AG04450 (cell line): ENCODE measurements around the gene RARB. TPM values are rescaled to one million over a fixed set of nuclear protein-coding genes. Genes with fewer than 3 reads are reported as not detected.

Source experiments
- CTCF ChIA-PET: fragments of 300-600, 350-600 bp; formaldehyde crosslinking; extraction: SDS; loops from one replicate; lab custom pipeline; 2022; ENCODE audit warnings: antibody characterized with exemption, inconsistent platforms; lab: Charles Lee
- POLR2A ChIA-PET: fragments of 350-600 bp; formaldehyde crosslinking; extraction: SDS; loops from one replicate; lab custom pipeline; 2021; ENCODE audit warnings: antibody characterized with exemption, inconsistent platforms; lab: Yijun Ruan, JAX
- DNase-seq: peaks from one replicate; pipeline ENCODE4 v3.0.0-alpha.2; 2011; ENCODE audit warnings: low read depth, low spot score
- H3K27ac ChIP-seq: one replicate; pipeline ENCODE4 v1.5.1; 2012; ENCODE audit warnings: low read depth, low read length, control low read depth
- H3K27me3 ChIP-seq: one replicate; pipeline ENCODE4 v1.6.0; 2012; ENCODE audit warnings: low read length; ENCODE audit not compliant: control insufficient read depth, insufficient read depth
- H3K4me3 ChIP-seq: 2 replicates; pipeline ENCODE4 v1.5.1; 2011; ENCODE audit warnings: mild to moderate bottlenecking, low read depth, low read length, control low read depth
- H3K9me3 ChIP-seq: 2 replicates; pipeline ENCODE4 v1.5.1; 2012; ENCODE audit warnings: low read length; ENCODE audit not compliant: control insufficient read depth, insufficient read depth
- polyA plus RNA-seq: library from polyadenylated mRNA; depleted of rRNA; stranded (reverse); fragments of >200 nt; gene quantifications from 2 replicates; pipeline ENCODE4 v1.2.3, GENCODE V29; 2011
- TF ChIP-seq, protein P1 (sequence below): IDR thresholded peaks from 2 replicates; pipeline ENCODE4 v1.5.1; 2011; ENCODE audit warnings: low read depth, low read length, control low read depth, inconsistent platforms

RARB gene
- polyA plus RNA-seq, 1 experiment, result 0.51 TPM

DNA sequence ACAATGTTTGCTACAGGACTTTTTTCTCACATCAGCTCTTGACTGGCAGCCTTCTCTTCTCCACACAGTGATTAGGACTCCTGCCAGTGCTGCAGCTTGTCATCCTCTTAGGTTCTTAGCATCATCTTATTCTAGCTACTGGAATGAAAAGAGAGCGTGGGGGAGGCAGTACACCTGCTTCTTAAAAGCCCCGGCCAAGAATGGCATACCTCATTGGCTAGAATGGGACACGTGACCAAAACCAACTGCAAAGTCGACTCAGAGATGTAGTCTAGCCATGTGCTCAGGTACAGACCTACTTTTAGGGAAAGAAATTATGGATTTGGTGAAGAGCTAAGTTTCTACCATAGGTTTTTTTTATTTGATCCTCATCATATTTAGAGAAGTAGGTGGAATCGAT lies 44.1 kb downstream of the RARB start:
- H3K4me3 ChIP-seq, result no peak overlapping the region
- CTCF ChIA-PET, result interaction anchor here (1.3 kb wide), 1 partner anchor 122 kb away, joined by 5 read pairs; no protein-coding TSS in a partner anchor
- H3K27ac ChIP-seq, result no peak overlapping the region
- no peaks in the 10 kb centered on the region for H3K9me3 ChIP-seq
- no peaks in the 10 kb centered on the region for H3K27me3 ChIP-seq
- TF ChIP-seq, protein P1, sequence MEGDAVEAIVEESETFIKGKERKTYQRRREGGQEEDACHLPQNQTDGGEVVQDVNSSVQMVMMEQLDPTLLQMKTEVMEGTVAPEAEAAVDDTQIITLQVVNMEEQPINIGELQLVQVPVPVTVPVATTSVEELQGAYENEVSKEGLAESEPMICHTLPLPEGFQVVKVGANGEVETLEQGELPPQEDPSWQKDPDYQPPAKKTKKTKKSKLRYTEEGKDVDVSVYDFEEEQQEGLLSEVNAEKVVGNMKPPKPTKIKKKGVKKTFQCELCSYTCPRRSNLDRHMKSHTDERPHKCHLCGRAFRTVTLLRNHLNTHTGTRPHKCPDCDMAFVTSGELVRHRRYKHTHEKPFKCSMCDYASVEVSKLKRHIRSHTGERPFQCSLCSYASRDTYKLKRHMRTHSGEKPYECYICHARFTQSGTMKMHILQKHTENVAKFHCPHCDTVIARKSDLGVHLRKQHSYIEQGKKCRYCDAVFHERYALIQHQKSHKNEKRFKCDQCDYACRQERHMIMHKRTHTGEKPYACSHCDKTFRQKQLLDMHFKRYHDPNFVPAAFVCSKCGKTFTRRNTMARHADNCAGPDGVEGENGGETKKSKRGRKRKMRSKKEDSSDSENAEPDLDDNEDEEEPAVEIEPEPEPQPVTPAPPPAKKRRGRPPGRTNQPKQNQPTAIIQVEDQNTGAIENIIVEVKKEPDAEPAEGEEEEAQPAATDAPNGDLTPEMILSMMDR, result no peak
- POLR2A ChIA-PET, result interaction anchor here (0.7 kb wide), 1 partner anchor 18 kb away, joined by 3 read pairs; no protein-coding TSS in a partner anchor
- no peak for DNase-seq

DNA sequence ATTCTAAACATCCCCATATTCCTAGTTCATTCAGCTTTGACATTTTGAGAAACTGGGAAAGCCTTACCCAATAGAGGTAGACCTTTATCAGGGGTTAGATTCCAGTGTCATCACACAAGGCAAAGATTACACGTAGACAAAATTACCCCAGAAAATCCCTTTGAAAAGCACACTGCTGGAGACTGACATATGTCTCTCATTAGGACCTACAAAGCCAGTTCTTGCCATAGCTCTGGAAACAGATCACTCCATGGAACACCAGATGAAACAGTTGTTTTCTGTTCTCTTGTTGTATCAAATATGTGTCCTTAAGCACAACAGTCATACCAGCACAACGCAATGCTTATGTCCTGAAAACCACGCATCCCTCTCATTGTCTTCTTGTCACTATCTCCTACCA lies 44.7 kb downstream of the RARB start:
- no peaks in the 10 kb centered on the region for H3K27me3 ChIP-seq
- ChIA-PET CTCF (interaction anchor here (1.3 kb wide), 1 partner anchor 121 kb away, joined by 5 read pairs; no protein-coding TSS in a partner anchor), POLR2A (no interaction called here)
- no peak overlapping the region for H3K27ac ChIP-seq
- no peak overlapping the region for H3K4me3 ChIP-seq
- TF ChIP-seq, protein P1, result no peak
- no peaks in the 10 kb centered on the region for H3K9me3 ChIP-seq
- DNase-seq, result no peak

DNA sequence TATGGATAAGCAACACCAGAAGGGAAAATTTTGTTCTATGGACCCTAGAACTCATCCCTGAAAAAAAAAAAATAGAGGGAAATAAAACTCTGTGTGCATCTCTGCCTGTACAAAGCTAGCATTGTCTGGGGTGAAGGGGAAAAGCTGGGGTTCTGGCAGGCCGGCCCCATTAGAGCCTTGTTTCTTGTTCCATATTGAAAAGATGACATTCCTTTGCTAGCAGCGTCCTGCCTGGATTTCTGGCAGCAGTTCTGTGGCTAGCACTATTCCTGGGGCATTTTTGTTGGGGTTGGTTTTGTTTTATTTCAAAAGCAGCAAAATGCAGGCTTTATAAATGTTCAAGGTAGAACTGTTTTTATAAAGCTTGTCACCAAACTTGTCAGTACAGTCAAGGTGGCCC lies 45.2 kb downstream of the RARB start:
- ChIA-PET POLR2A (no interaction called here), CTCF (no interaction called here)
- Histone ChIP-seq H3K27ac (no peak overlapping the region), H3K9me3 (no peaks in the 10 kb centered on the region), H3K27me3 (no peaks in the 10 kb centered on the region), H3K4me3 (no peak overlapping the region)
- no peak for DNase-seq
- TF ChIP-seq, protein P1, result no peak

DNA sequence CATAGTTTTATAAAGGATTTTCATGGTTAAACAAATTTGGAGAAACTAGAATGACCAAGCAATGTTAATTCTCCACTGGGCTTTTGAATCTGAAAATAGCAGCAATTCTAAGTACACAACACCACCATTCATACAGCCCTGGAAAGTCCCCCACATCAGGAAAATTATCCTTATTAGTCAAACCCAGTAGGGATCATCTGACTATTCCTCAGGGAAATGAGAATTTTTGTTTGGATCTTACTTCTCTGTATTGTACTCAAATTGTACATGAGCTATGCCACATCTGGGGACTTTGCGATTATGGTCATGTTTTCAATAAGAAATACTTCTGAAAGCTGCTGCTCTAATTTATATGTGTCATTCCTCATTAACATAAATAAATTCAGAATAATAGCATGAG lies 46.0 kb downstream of the RARB start:
- no peak overlapping the region for H3K27ac ChIP-seq
- H3K27me3 ChIP-seq, result no peaks in the 10 kb centered on the region
- TF ChIP-seq, protein P1, result no peak
- POLR2A ChIA-PET, result no interaction called here
- H3K9me3 ChIP-seq, result no peaks in the 10 kb centered on the region
- CTCF ChIA-PET, result no interaction called here
- H3K4me3 ChIP-seq, result no peak overlapping the region
- DNase-seq, result no peak

DNA sequence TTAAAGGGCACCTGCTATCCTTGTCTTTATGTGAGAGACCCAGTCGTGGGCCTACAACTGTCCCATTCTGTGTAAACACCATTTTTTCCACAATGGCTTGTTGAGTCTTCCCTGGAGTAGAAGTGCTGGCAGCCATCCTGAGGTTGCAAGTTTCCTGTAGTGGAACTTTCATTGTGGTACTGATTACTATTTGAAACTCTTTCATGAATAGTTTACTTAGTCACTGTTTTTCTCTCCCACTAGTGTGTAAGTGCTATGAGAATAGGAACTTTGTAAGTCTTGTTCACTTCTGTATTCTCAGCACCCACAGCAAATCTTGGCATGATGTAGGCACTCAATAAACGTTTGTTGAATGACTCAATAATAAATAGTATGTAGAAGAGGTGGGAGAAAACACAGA lies 48.6 kb downstream of the RARB start:
- ChIA-PET POLR2A (no interaction called here), CTCF (no interaction called here)
- Histone ChIP-seq H3K9me3 (no peaks in the 10 kb centered on the region), H3K4me3 (no peak overlapping the region), H3K27ac (no peak overlapping the region), H3K27me3 (no peaks in the 10 kb centered on the region)
- TF ChIP-seq, protein P1, result no peak
- DNase-seq, result no peak
